Measurements from ENCODE around the gene PRR20G.

- TF ChIP-seq JUND (IDR thresholded peaks at IDR 0.05; ENCODE audit: borderline replicate concordance, low read depth, low read length) (no peak), JUND (tag; IDR thresholded peaks at IDR 0.05; ENCODE audit: borderline replicate concordance, low read depth, low read length) (no peak), EP300 (IDR thresholded peaks at IDR 0.05; ENCODE audit: low read length) (no peak), TAF7 (tag; IDR thresholded peaks at IDR 0.05) (no peak), MIER1 (IDR thresholded peaks at IDR 0.05; ENCODE audit: low read depth) (no peak), FOSL1 (tag; conservative IDR thresholded peaks at IDR 0.05) (no peak), SIN3B (IDR thresholded peaks at IDR 0.05; ENCODE audit: low read depth) (no peak), ZNF57 (CRISPR knock-in tag; IDR thresholded peaks at IDR 0.05) (no peak), HMGXB4 (CRISPR knock-in tag; IDR thresholded peaks at IDR 0.05) (no peak)
Measured at GRCh38 chr3:127259882-127260281, 28.0 kb downstream of the PRR20G start.
